Cerebellar cortex (tissue), 1 donor: ENCODE measurements around the gene MDC1.
"Not testable (repeated sequence)": the region's sequence is repeated elsewhere in the genome, so short reads cannot be mapped to it uniquely, and the experiment has no call there.

Experiments used
- DNase-seq: peaks from one replicate; pipeline ENCODE4 v3.0.0-alpha.2; 2015; ENCODE audit warnings: low spot score

The MDC1 gene

GRCh38 chr6:30717129-30717844 lies at the start of gene MDC1:
MDC1 (minus strand) TSS chr6:30717281; CDS start chr6:30715175, 2,106 bp downstream.
- peak; percentile 100 for DNase-seq

- DNase-seq, result peak; percentile 54
These were observed 49.5 kb upstream of the MDC1 start for GRCh38 chr6:30766461-30767157.

- DNase-seq, result peak; percentile 83
These were observed 48.4 kb upstream of the MDC1 start for GRCh38 chr6:30765495-30765894.

GRCh38 chr6:30764490-30765043 lies 47.5 kb upstream of the MDC1 start:
- DNase-seq, result peak; percentile 72

- peak; percentile 95 for DNase-seq
These were observed 46.8 kb upstream of the MDC1 start for GRCh38 chr6:30763618-30764489.

GRCh38 chr6:30763155-30763617 lies 46.1 kb upstream of the MDC1 start:
- no peak for DNase-seq

- DNase-seq, result no peak
These were observed 44.8 kb upstream of the MDC1 start for GRCh38 chr6:30761791-30762429.

GRCh38 chr6:30760549-30760948 lies 43.5 kb upstream of the MDC1 start:
- DNase-seq, result no peak

- DNase-seq, result no peak
These were observed 42.6 kb upstream of the MDC1 start for GRCh38 chr6:30759575-30760239.

- DNase-seq, result no peak
These were observed 40.3 kb upstream of the MDC1 start for GRCh38 chr6:30757261-30757904.

- DNase-seq, result not testable (repeated sequence)
These were observed 39.4 kb upstream of the MDC1 start for GRCh38 chr6:30756405-30757003.

GRCh38 chr6:30754631-30755030 lies 37.5 kb upstream of the MDC1 start:
- DNase-seq, result no peak

- no peak for DNase-seq
These were observed 35.3 kb upstream of the MDC1 start for GRCh38 chr6:30752157-30752927.

- no peak for DNase-seq
These were observed 33.2 kb upstream of the MDC1 start for GRCh38 chr6:30750379-30750668.

- no peak for DNase-seq
These were observed 32.7 kb upstream of the MDC1 start for GRCh38 chr6:30749554-30750378.

GRCh38 chr6:30748851-30749540 lies 31.9 kb upstream of the MDC1 start:
- no peak for DNase-seq

GRCh38 chr6:30747902-30748769 lies 31.1 kb upstream of the MDC1 start:
- no peak for DNase-seq
